Natural killer cell (primary cell): ENCODE results near the gene SACM1L. TPM values are rescaled to one million over a fixed set of nuclear protein-coding genes. Genes with fewer than 3 reads are reported as not detected.
A peak's percentile ranks its signal among the peaks of the same experiment; 100 is the strongest.

Source experiments
- ATAC-seq, 3 donors: fragments of 150-1000 bp in 2 of 3; fragments of 200-7000 bp in 1 of 3; cut with Tn5 transposase; 1 replicate in 1 of 3; 2 replicates in 2 of 3; pipeline ENCODE4 v1.10.0; 2021; ENCODE audit warnings: mild to moderate bottlenecking in 2 of 3, moderate library complexity in 2 of 3
- DNase-seq, 2 donors: peaks; one replicate each; pipeline versions ENCODE4 v3.0.0 to v3.0.0-alpha.2; 2013 to 2021; ENCODE audit warnings: mixed read lengths in 1 of 2
- H3K27ac ChIP-seq: one replicate; pipeline ENCODE4 v1.5.1; 2013; ENCODE audit warnings: mild to moderate bottlenecking, low read length
- H3K27me3 ChIP-seq: one replicate; pipeline ENCODE4 v1.6.1; 2013; ENCODE audit warnings: low read length; ENCODE audit not compliant: control insufficient read depth, insufficient read depth
- H3K36me3 ChIP-seq: one replicate; pipeline ENCODE4 v1.6.1; 2013; ENCODE audit warnings: low read length; ENCODE audit not compliant: control insufficient read depth, insufficient read depth
- H3K4me1 ChIP-seq: one replicate; pipeline ENCODE4 v1.6.1; 2013; ENCODE audit warnings: low read length; ENCODE audit not compliant: control insufficient read depth, insufficient read depth
- H3K4me3 ChIP-seq: one replicate; pipeline ENCODE4 v1.5.1; 2013; ENCODE audit warnings: low read length
- H3K9me3 ChIP-seq: one replicate; pipeline ENCODE4 v1.6.1; 2013; ENCODE audit warnings: low read length; ENCODE audit not compliant: control insufficient read depth, insufficient read depth
- H3K27ac Mint-ChIP-seq, 2 donors: one replicate each; pipeline ENCODE4 v1.8.0; 2022; ENCODE audit warnings: mild to moderate bottlenecking in 2 of 2, mixed read lengths in 2 of 2, moderate library complexity in 1 of 2
- H3K27me3 Mint-ChIP-seq, 2 donors: one replicate each; pipeline ENCODE4 v1.8.0; 2022; ENCODE audit warnings: low read depth in 2 of 2, mixed read lengths in 2 of 2
- H3K36me3 Mint-ChIP-seq: one replicate; pipeline ENCODE4 v1.8.0; 2022; ENCODE audit warnings: mixed read lengths
- H3K4me1 Mint-ChIP-seq, 2 donors: one replicate each; pipeline ENCODE4 v1.8.0; 2022; ENCODE audit warnings: mixed read lengths in 2 of 2
- H3K4me3 Mint-ChIP-seq: one replicate; pipeline ENCODE4 v1.8.0; 2022; ENCODE audit warnings: mild to moderate bottlenecking, moderate library complexity, mixed read lengths
- H3K9me3 Mint-ChIP-seq, 2 donors: one replicate each; pipeline ENCODE4 v1.8.0; 2022; ENCODE audit warnings: mixed read lengths in 2 of 2
- CTCF ChIP-seq: fragments of 200-600 bp; IDR thresholded peaks from one replicate; pipeline ENCODE4 v1.8.0; 2022; ENCODE audit warnings: antibody characterized with exemption
- WGBS: methylation state at CpG from one replicate; pipeline ENCODE4 v1.1.7; 2013; ENCODE audit warnings: missing lambda C conversion rate; ENCODE audit not compliant: insufficient coverage; 5-methylcytosine and 5-hydroxymethylcytosine counted together
- intact Hi-C: fragments of 100-400 bp; cut with micrococcal nuclease; formaldehyde crosslinking; loops from one replicate; pipeline ENCODE4 v1.14.2; 2022
- total RNA-seq, 4 donors: library from RNA; stranded (reverse); fragments of 120-200 nt in 1 of 4; gene quantifications; one replicate each; pipeline versions ENCODE4 v1.2.3 to v1.2.4, GENCODE V29; 2013 to 2022

Gene SACM1L
- total RNA-seq, 3 donors from 2014 or later (not counting 1 experiment from before 2014, with no cell fraction given), result 93.2 to 110 (median 93.9) TPM

GRCh38 chr3:45679805-45680204 is 9.4 kb upstream of the SACM1L start:
- H3K27me3 Mint-ChIP-seq, result no peaks in the 10 kb centered on the region
- H3K4me3 Mint-ChIP-seq, result peak overlapping the region; percentile 31
- no peaks in the 10 kb centered on the region for H3K36me3 Mint-ChIP-seq
- DNase-seq (no peak), ATAC-seq (no peak)
- Histone ChIP-seq H3K4me3 (no peak overlapping the region), H3K27me3 (no peaks in the 10 kb centered on the region), H3K4me1 (peaks cover 21% of the 10 kb centered on the region), H3K36me3 (peaks cover 18% of the 10 kb centered on the region), H3K27ac (no peak overlapping the region), H3K9me3 (no peaks in the 10 kb centered on the region)
- H3K27ac Mint-ChIP-seq, result peak overlapping the region in 1 of 2 donors; percentile 60
- no peaks in the 10 kb centered on the region for H3K9me3 Mint-ChIP-seq
- 58% methylated on average over 8 of the region's 8 CpGs for WGBS
- H3K4me1 Mint-ChIP-seq, result peaks cover 15 to 20% of the 10 kb centered on the region in 2 donors
- no peak for TF ChIP-seq CTCF
- intact Hi-C loops, result no loop called here

- H3K4me1 ChIP-seq, result peaks cover 16% of the 10 kb centered on the region
- H3K4me3 ChIP-seq, result no peak overlapping the region
- no peak overlapping the region for H3K4me3 Mint-ChIP-seq
- no peak for TF ChIP-seq CTCF
- no peaks in the 10 kb centered on the region for H3K9me3 Mint-ChIP-seq
- no peak for DNase-seq
- peaks cover 14 to 20% of the 10 kb centered on the region in 2 donors for H3K4me1 Mint-ChIP-seq
- no peak for ATAC-seq
- peaks cover 17% of the 10 kb centered on the region for H3K36me3 ChIP-seq
- H3K27me3 Mint-ChIP-seq, result no peaks in the 10 kb centered on the region
- H3K27me3 ChIP-seq, result no peaks in the 10 kb centered on the region
- intact Hi-C loops, result no loop called here
- H3K27ac ChIP-seq, result no peak overlapping the region
- H3K27ac Mint-ChIP-seq, result no peak overlapping the region
- WGBS, result 87% methylated on average over 1 of the region's 1 CpG
- H3K36me3 Mint-ChIP-seq, result no peaks in the 10 kb centered on the region
- no peaks in the 10 kb centered on the region for H3K9me3 ChIP-seq
Observed at GRCh38 chr3:45681221-45681620, 8.0 kb upstream of the SACM1L start.

GRCh38 chr3:45681846-45682245 is 7.3 kb upstream of the SACM1L start:
- no peaks in the 10 kb centered on the region for H3K27me3 Mint-ChIP-seq
- Histone ChIP-seq H3K9me3 (no peaks in the 10 kb centered on the region), H3K4me1 (peaks cover 10% of the 10 kb centered on the region), H3K4me3 (no peak overlapping the region), H3K27me3 (no peaks in the 10 kb centered on the region), H3K36me3 (peaks cover 17% of the 10 kb centered on the region), H3K27ac (no peak overlapping the region)
- no peak for DNase-seq
- 92% methylated on average over 3 of the region's 3 CpGs for whole genome bisulfite sequencing
- no peak overlapping the region for H3K4me3 Mint-ChIP-seq
- no peaks in the 10 kb centered on the region for H3K9me3 Mint-ChIP-seq
- no peaks in the 10 kb centered on the region for H3K36me3 Mint-ChIP-seq
- no peak for ATAC-seq
- H3K27ac Mint-ChIP-seq, result no peak overlapping the region
- intact Hi-C loops, result no loop called here
- TF ChIP-seq CTCF, result no peak
- peaks cover 8 to 13% of the 10 kb centered on the region in 2 donors for H3K4me1 Mint-ChIP-seq

- no peak overlapping the region for H3K27ac ChIP-seq
- intact Hi-C loops, result no loop called here
- H3K4me3 Mint-ChIP-seq, result no peak overlapping the region
- H3K4me1 Mint-ChIP-seq, result peaks cover 3 to 9% of the 10 kb centered on the region in 2 donors
- H3K9me3 Mint-ChIP-seq, result no peaks in the 10 kb centered on the region
- TF ChIP-seq CTCF, result no peak
- H3K4me1 ChIP-seq, result peaks cover 5% of the 10 kb centered on the region
- DNase-seq, result no peak
- no peak for ATAC-seq
- H3K9me3 ChIP-seq, result no peaks in the 10 kb centered on the region
- H3K36me3 Mint-ChIP-seq, result no peaks in the 10 kb centered on the region
- WGBS, result 99% methylated on average over 2 of the region's 2 CpGs
- H3K36me3 ChIP-seq, result peaks cover 17% of the 10 kb centered on the region
- H3K27me3 ChIP-seq, result no peaks in the 10 kb centered on the region
- H3K27me3 Mint-ChIP-seq, result no peaks in the 10 kb centered on the region
- no peak overlapping the region for H3K4me3 ChIP-seq
- no peak overlapping the region for H3K27ac Mint-ChIP-seq
Observed at GRCh38 chr3:45682311-45682710, 6.9 kb upstream of the SACM1L start.
